ENCODE data around the gene ITPR1. TPM values are rescaled to one million over a fixed set of nuclear protein-coding genes. Genes with fewer than 3 reads are reported as not detected.

ITPR1 gene
- total RNA-seq, 2 experiments from 2014 or later: 84.4 to 104 TPM

GRCh38 chr3:4824926-4825325 is 331.8 kb downstream of the ITPR1 start:
- POLR2A ChIA-PET: no interaction called here
- TF ChIP-seq, protein P1, sequence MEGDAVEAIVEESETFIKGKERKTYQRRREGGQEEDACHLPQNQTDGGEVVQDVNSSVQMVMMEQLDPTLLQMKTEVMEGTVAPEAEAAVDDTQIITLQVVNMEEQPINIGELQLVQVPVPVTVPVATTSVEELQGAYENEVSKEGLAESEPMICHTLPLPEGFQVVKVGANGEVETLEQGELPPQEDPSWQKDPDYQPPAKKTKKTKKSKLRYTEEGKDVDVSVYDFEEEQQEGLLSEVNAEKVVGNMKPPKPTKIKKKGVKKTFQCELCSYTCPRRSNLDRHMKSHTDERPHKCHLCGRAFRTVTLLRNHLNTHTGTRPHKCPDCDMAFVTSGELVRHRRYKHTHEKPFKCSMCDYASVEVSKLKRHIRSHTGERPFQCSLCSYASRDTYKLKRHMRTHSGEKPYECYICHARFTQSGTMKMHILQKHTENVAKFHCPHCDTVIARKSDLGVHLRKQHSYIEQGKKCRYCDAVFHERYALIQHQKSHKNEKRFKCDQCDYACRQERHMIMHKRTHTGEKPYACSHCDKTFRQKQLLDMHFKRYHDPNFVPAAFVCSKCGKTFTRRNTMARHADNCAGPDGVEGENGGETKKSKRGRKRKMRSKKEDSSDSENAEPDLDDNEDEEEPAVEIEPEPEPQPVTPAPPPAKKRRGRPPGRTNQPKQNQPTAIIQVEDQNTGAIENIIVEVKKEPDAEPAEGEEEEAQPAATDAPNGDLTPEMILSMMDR (conservative IDR thresholded peaks at IDR 0.05; ENCODE audit: low read length): no peak
- no peak for TF ChIP-seq EZH2phosphoT487 (IDR thresholded peaks at IDR 0.05; ENCODE audit: borderline replicate concordance, low read depth, low read length)
- H4K20me1 ChIP-seq (ENCODE audit: insufficient read depth, low read length): no peaks in the 10 kb centered on the region

DNA sequence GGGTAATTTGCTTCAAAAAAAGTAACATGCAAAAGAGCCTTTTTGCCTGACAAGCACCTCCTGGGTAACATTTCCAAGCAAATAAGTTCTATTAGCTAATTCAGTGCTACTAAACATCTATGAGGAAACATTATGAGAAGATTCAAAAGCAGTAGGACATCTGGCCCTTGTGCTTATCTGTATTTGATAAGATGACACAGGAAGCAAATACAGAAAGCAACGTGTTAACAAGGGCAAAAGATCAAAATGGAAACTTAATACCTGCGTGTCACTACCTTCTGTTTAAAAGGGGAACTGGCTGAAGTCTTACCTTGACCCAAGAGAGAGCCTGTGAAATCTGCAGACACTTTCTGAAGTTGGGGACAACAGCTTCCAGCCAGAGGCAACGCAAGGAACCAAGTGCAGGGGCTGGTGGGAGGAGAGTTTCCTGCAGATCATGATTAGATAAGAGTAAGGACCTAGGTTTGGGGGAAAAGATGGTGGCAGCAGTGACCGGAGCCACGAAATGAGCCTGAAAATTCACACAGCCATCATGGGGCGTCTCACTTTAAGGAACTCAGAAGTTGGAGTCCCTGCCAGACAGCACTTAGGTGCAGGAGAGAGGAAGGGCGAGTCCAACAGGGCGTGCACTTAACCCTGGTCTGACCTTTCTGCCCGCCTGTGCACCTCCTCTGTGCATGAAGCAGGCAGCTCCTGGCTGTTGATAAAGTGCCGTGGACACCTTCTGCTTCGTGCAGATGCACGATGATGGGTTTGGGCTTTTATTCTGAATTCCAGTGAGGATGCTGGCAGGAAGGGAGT is 332.5 kb downstream of the ITPR1 start:
- Histone ChIP-seq H2AFZ (ENCODE audit: low read length) (no peak overlapping the region), H4K20me1 (ENCODE audit: insufficient read depth, low read length) (no peaks in the 10 kb centered on the region), H3K4me3 (ENCODE audit: low read depth, low read length, poor library complexity, severe bottlenecking) (no peak overlapping the region), H3K4me2 (ENCODE audit: low read length) (no peak overlapping the region), H3K9me2 (ENCODE audit: insufficient read depth, low read length) (no peaks in the 10 kb centered on the region), H3K36me3 (ENCODE audit: insufficient read depth, low read length) (peaks cover 18% of the 10 kb centered on the region), H3K79me2 (ENCODE audit: insufficient read depth, low read depth, low read length) (no peaks in the 10 kb centered on the region), H3K4me1 (ENCODE audit: insufficient read depth, low read length, poor library complexity, severe bottlenecking) (peaks cover 4% of the 10 kb centered on the region), H3K27ac (ENCODE audit: low read depth, low read length, poor library complexity, severe bottlenecking) (no peak overlapping the region), H3K9me3 (ENCODE audit: low read length) (no peaks in the 10 kb centered on the region)
- POLR2A ChIA-PET: no interaction called here
- CTCF ChIA-PET (ENCODE audit: unreplicated experiment): no interaction called here
- intact Hi-C loops (cut with micrococcal nuclease; ENCODE audit: unreplicated experiment): no loop called here
- no peak for TF ChIP-seq EZH2phosphoT487 (IDR thresholded peaks at IDR 0.05; ENCODE audit: borderline replicate concordance, low read depth, low read length)
- TF ChIP-seq, protein P1 (conservative IDR thresholded peaks at IDR 0.05; ENCODE audit: low read length): no peak
- BruUV-seq (replicated peaks): no TSS peak
- DNase-seq (ENCODE audit: low spot score): no peak

More at GRCh38 chr3:4824926-4825325, 331.8 kb downstream of the ITPR1 start:
- intact Hi-C loops (cut with micrococcal nuclease; ENCODE audit: unreplicated experiment): no loop called here
- H2AFZ ChIP-seq (ENCODE audit: low read length): no peak overlapping the region
- H3K36me3 ChIP-seq (ENCODE audit: insufficient read depth, low read length): peaks cover 25% of the 10 kb centered on the region
- no TSS peak for BruUV-seq (replicated peaks)
- no peak overlapping the region for H3K27ac ChIP-seq (ENCODE audit: low read depth, low read length, poor library complexity, severe bottlenecking)
- DNase-seq (ENCODE audit: low spot score): no peak
- H3K4me3 ChIP-seq (ENCODE audit: low read depth, low read length, poor library complexity, severe bottlenecking): no peak overlapping the region
- no peaks in the 10 kb centered on the region for H3K79me2 ChIP-seq (ENCODE audit: insufficient read depth, low read depth, low read length)
- H3K4me2 ChIP-seq (ENCODE audit: low read length): no peak overlapping the region
- no peaks in the 10 kb centered on the region for H3K9me2 ChIP-seq (ENCODE audit: insufficient read depth, low read length)
- no peaks in the 10 kb centered on the region for H3K4me1 ChIP-seq (ENCODE audit: insufficient read depth, low read length, poor library complexity, severe bottlenecking)
- H3K9me3 ChIP-seq (ENCODE audit: low read length): no peaks in the 10 kb centered on the region
- CTCF ChIA-PET (ENCODE audit: unreplicated experiment): no interaction called here
